ENCODE data around the gene IPO13. TPM values are rescaled to one million over a fixed set of nuclear protein-coding genes. Genes with fewer than 3 reads are reported as not detected.
A peak's percentile ranks its signal among the peaks of the same experiment; 100 is the strongest.

The IPO13 gene
- total RNA-seq, 1 donor from 2014 or later = 6.2 TPM

- no peak overlapping the region for H3K27ac ChIP-seq
Measured at GRCh38 chr1:43921022-43921421, 25.7 kb upstream of the IPO13 start.

GRCh38 chr1:43924516-43924915 is 22.2 kb upstream of the IPO13 start:
- no peak for DNase-seq (ENCODE audit: low spot score in 2 of 2)
- intact Hi-C loops (cut with DNase I) = no loop called here
- no peaks in the 10 kb centered on the region for H3K9me3 ChIP-seq
- peaks cover 5 to 29% of the 10 kb centered on the region in 2 donors for H3K36me3 ChIP-seq
- no peak overlapping the region for H3K4me3 ChIP-seq
- no peaks in the 10 kb centered on the region for H3K4me1 ChIP-seq
- no peak for TF ChIP-seq CTCF (IDR thresholded peaks at IDR 0.05)
- no peak overlapping the region for H3K27ac ChIP-seq
- H3K27me3 ChIP-seq = no peaks in the 10 kb centered on the region

More at GRCh38 chr1:43921022-43921421, 25.7 kb upstream of the IPO13 start:
- no peak for DNase-seq (ENCODE audit: low spot score in 2 of 2)
- TF ChIP-seq CTCF (IDR thresholded peaks at IDR 0.05) = no peak
- Histone ChIP-seq H3K27me3 (no peaks in the 10 kb centered on the region), H3K4me1 (no peaks in the 10 kb centered on the region), H3K36me3 (peaks cover under 1 to 20% of the 10 kb centered on the region in 2 donors), H3K4me3 (no peak overlapping the region), H3K9me3 (no peaks in the 10 kb centered on the region)
- intact Hi-C loops (cut with DNase I) = no loop called here

GRCh38 chr1:43925846-43926245 is 20.9 kb upstream of the IPO13 start:
- TF ChIP-seq CTCF (IDR thresholded peaks at IDR 0.05) = no peak
- H3K36me3 ChIP-seq = peaks cover 5 to 24% of the 10 kb centered on the region in 2 donors
- intact Hi-C loops (cut with DNase I) = no loop called here

GRCh38 chr1:43930168-43930948 is 16.4 kb upstream of the IPO13 start:
- TF ChIP-seq CTCF (IDR thresholded peaks at IDR 0.05) = peak in 1 of 3 experiments; percentile 19
- no peak overlapping the region for H3K4me3 ChIP-seq
- no peaks in the 10 kb centered on the region for H3K9me3 ChIP-seq
- peaks cover 7% of the 10 kb centered on the region for H3K27me3 ChIP-seq
- peaks cover 8 to 12% of the 10 kb centered on the region in 2 donors for H3K4me1 ChIP-seq
- H3K36me3 ChIP-seq = peaks cover 5 to 16% of the 10 kb centered on the region in 2 donors
- DNase-seq (ENCODE audit: low spot score in 2 of 2) = no peak
- no peak overlapping the region for H3K27ac ChIP-seq
- intact Hi-C loops (cut with DNase I) = loop anchor here (5.0 kb wide), 1 partner anchor 403 kb away; no protein-coding TSS in a partner anchor

More at GRCh38 chr1:43925846-43926245, 20.9 kb upstream of the IPO13 start:
- Histone ChIP-seq H3K27ac (no peak overlapping the region), H3K27me3 (no peaks in the 10 kb centered on the region), H3K4me1 (no peaks in the 10 kb centered on the region), H3K9me3 (no peaks in the 10 kb centered on the region), H3K4me3 (no peak overlapping the region)
- no peak for DNase-seq (ENCODE audit: low spot score in 2 of 2)

GRCh38 chr1:43930949-43931275 is 15.8 kb upstream of the IPO13 start:
- Histone ChIP-seq H3K36me3 (peaks cover 5 to 13% of the 10 kb centered on the region in 2 donors), H3K27ac (no peak overlapping the region), H3K9me3 (no peaks in the 10 kb centered on the region), H3K4me1 (peaks cover 8 to 14% of the 10 kb centered on the region in 2 donors), H3K27me3 (peaks cover 7% of the 10 kb centered on the region), H3K4me3 (no peak overlapping the region)
- no peak for TF ChIP-seq CTCF (IDR thresholded peaks at IDR 0.05)
- no peak for DNase-seq (ENCODE audit: low spot score in 2 of 2)
- intact Hi-C loops (cut with DNase I) = loop anchor here (5.0 kb wide), 1 partner anchor 404 kb away; no protein-coding TSS in a partner anchor

Data from ascending aorta (tissue), 2 donors.